K562 (cell line): ENCODE data around the gene FOLR2.

Experiments
- ATF1 ChIP-seq, 2 experiments: fragments of 450-650 bp in 1 of 2; IDR thresholded peaks; 2 replicates each; pipeline ENCODE4 v1.6.1; 2016; ENCODE audit warnings: missing compliant biosample characterization in 1 of 2, missing genetic modification characterization in 1 of 2
- BCLAF1 ChIP-seq, 2 experiments: fragments of 450-650 bp in 1 of 2; IDR thresholded peaks; 2 replicates each; pipeline ENCODE4 v1.6.1; 2011 to 2017; ENCODE audit warnings: low read depth in 2 of 2, antibody characterized with exemption in 1 of 2, borderline replicate concordance in 1 of 2, low read length in 1 of 2, mild to moderate bottlenecking in 1 of 2, mixed read lengths in 1 of 2; ENCODE audit not compliant: control insufficient read depth in 1 of 2
- CBX5 ChIP-seq: IDR thresholded peaks from 2 replicates; pipeline ENCODE4 v1.6.1; 2014; ENCODE audit warnings: low read depth, borderline replicate concordance
- CTCF ChIP-seq, 3 experiments: IDR thresholded peaks in 2 of 3; conservative IDR thresholded peaks in 1 of 3; 2 replicates each; pipeline ENCODE4 v1.5.1; 2011 to 2012; ENCODE audit warnings: low read length in 3 of 3, mild to moderate bottlenecking in 3 of 3, control low read depth in 2 of 3, improper control_type of control experiment in 1 of 3, inconsistent platforms in 1 of 3, low read depth in 1 of 3, mixed read lengths in 1 of 3, moderate library complexity in 1 of 3; ENCODE audit not compliant: insufficient read depth in 2 of 3
- KDM4B ChIP-seq, 2 experiments: fragments of 450-650 bp in 1 of 2; sonication (generic) in 1 of 2; IDR thresholded peaks; 2 replicates each; pipeline ENCODE4 v1.6.1; 2016 to 2017; ENCODE audit warnings: borderline replicate concordance in 2 of 2, antibody characterized with exemption in 1 of 2, low read depth in 1 of 2, mild to moderate bottlenecking in 1 of 2
- POLR2A ChIP-seq: fragments of 450-650 bp; conservative IDR thresholded peaks from 2 replicates; pipeline ENCODE4 v1.6.1; 2016
- POLR2AphosphoS2 ChIP-seq: IDR thresholded peaks from 2 replicates; pipeline ENCODE4 v1.6.1; 2012; ENCODE audit warnings: low read length, improper control_type of control experiment
- RNF2 ChIP-seq: sonication (generic); IDR thresholded peaks from 2 replicates; pipeline ENCODE4 v1.6.1; 2016
- ZBTB33 ChIP-seq: sonication (generic); formaldehyde crosslinking; IDR thresholded peaks from 2 replicates; pipeline ENCODE4 v1.8.1; 2023; ENCODE audit warnings: mild to moderate bottlenecking, missing genetic modification reagents
- TF ChIP-seq, protein P1 (sequence below): sonication (generic); formaldehyde crosslinking; IDR thresholded peaks from 2 replicates; pipeline ENCODE4 v1.8.0; 2022; ENCODE audit warnings: missing genetic modification reagents, mild to moderate bottlenecking, borderline replicate concordance
- TF ChIP-seq, protein P2 (sequence below), 2 experiments: fragments of 450-650 bp; formaldehyde crosslinking in 1 of 2; IDR thresholded peaks; 2 replicates each; pipeline versions ENCODE4 v1.4.0 to v1.6.1; 2014 to 2020; ENCODE audit warnings: mild to moderate bottlenecking in 2 of 2, borderline replicate concordance in 1 of 2, low read depth in 1 of 2

- TF ChIP-seq CTCF (IDR thresholded peaks at IDR 0.05 in 2 of 3, conservative IDR thresholded peaks at IDR 0.05 in 1 of 3; ENCODE audit: insufficient read depth in 2 of 3, low read depth in 1 of 3, low read length in 3 of 3) (no peak), ZBTB33 (CRISPR knock-in tag) (no peak), KDM4B (IDR thresholded peaks at IDR 0.05; ENCODE audit: borderline replicate concordance in 2 of 2, low read depth in 1 of 2) (no peak), CBX5 (no peak), BCLAF1 (IDR thresholded peaks at IDR 0.05; ENCODE audit: borderline replicate concordance in 1 of 2, control insufficient read depth in 1 of 2, low read depth in 2 of 2, low read length in 1 of 2) (no peak), POLR2AphosphoS2 (peak; percentile 95), ATF1 (CRISPR knock-in tag; IDR thresholded peaks at IDR 0.05) (no peak), ATF1 (tag; IDR thresholded peaks at IDR 0.05) (no peak), POLR2A (peak; percentile 59), RNF2 (no peak)
- TF ChIP-seq, protein P1, sequence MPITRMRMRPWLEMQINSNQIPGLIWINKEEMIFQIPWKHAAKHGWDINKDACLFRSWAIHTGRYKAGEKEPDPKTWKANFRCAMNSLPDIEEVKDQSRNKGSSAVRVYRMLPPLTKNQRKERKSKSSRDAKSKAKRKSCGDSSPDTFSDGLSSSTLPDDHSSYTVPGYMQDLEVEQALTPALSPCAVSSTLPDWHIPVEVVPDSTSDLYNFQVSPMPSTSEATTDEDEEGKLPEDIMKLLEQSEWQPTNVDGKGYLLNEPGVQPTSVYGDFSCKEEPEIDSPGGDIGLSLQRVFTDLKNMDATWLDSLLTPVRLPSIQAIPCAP (CRISPR knock-in tag) = no peak
- TF ChIP-seq, protein P2, sequence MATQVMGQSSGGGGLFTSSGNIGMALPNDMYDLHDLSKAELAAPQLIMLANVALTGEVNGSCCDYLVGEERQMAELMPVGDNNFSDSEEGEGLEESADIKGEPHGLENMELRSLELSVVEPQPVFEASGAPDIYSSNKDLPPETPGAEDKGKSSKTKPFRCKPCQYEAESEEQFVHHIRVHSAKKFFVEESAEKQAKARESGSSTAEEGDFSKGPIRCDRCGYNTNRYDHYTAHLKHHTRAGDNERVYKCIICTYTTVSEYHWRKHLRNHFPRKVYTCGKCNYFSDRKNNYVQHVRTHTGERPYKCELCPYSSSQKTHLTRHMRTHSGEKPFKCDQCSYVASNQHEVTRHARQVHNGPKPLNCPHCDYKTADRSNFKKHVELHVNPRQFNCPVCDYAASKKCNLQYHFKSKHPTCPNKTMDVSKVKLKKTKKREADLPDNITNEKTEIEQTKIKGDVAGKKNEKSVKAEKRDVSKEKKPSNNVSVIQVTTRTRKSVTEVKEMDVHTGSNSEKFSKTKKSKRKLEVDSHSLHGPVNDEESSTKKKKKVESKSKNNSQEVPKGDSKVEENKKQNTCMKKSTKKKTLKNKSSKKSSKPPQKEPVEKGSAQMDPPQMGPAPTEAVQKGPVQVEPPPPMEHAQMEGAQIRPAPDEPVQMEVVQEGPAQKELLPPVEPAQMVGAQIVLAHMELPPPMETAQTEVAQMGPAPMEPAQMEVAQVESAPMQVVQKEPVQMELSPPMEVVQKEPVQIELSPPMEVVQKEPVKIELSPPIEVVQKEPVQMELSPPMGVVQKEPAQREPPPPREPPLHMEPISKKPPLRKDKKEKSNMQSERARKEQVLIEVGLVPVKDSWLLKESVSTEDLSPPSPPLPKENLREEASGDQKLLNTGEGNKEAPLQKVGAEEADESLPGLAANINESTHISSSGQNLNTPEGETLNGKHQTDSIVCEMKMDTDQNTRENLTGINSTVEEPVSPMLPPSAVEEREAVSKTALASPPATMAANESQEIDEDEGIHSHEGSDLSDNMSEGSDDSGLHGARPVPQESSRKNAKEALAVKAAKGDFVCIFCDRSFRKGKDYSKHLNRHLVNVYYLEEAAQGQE (IDR thresholded peaks at IDR 0.05; ENCODE audit: borderline replicate concordance) = no peak
- TF ChIP-seq, protein P2 (CRISPR knock-in tag; IDR thresholded peaks at IDR 0.05; ENCODE audit: low read depth) = no peak
Observed at GRCh38 chr11:72239313-72239848, 22.8 kb downstream of the FOLR2 start.
